Naive thymus-derived CD8-positive, alpha-beta T cell (primary cell): ENCODE results near the gene GLIPR1L2. TPM values are rescaled to one million over a fixed set of nuclear protein-coding genes. Genes with fewer than 3 reads are reported as not detected.
"Not testable (repeated sequence)": the region's sequence is repeated elsewhere in the genome, so short reads cannot be mapped to it uniquely, and the experiment has no call there.

Source experiments
- ATAC-seq, 2 donors: fragments of 150-1000 bp; cut with Tn5 transposase in 1 of 2; sonication (Bioruptor Pico), chemical (Tn5 transposase) in 1 of 2; 1 replicate in 1 of 2; 2 replicates in 1 of 2; pipeline ENCODE4 v1.10.0; 2021; ENCODE audit warnings: mild to moderate bottlenecking in 2 of 2, moderate library complexity in 2 of 2
- POLR2A ChIA-PET: fragments of 350-600 bp; sonication (Branson Sonifier 250); formaldehyde crosslinking; loops from one replicate; lab custom pipeline; 2021; ENCODE audit warnings: antibody characterized with exemption; lab: Charles Lee
- DNase-seq, 10 donors: peaks; one replicate each; pipeline versions ENCODE4 v3.0.0 to v3.0.0-alpha.2; 2020 to 2022
- H3K27ac Mint-ChIP-seq, 10 donors: one replicate each; pipeline ENCODE4 v1.8.0; 2020 to 2022; ENCODE audit warnings: mild to moderate bottlenecking in 10 of 10, mixed read lengths in 10 of 10, moderate library complexity in 4 of 10, inconsistent platforms in 1 of 10
- H3K27me3 Mint-ChIP-seq, 5 donors: one replicate each; pipeline ENCODE4 v1.8.0; 2021 to 2022; ENCODE audit warnings: mixed read lengths in 5 of 5
- H3K36me3 Mint-ChIP-seq, 3 donors: one replicate each; pipeline ENCODE4 v1.8.0; 2020 to 2022; ENCODE audit warnings: mixed read lengths in 3 of 3, mild to moderate bottlenecking in 2 of 3, inconsistent platforms in 1 of 3
- H3K4me1 Mint-ChIP-seq, 4 donors: one replicate each; pipeline ENCODE4 v1.8.0; 2021 to 2022; ENCODE audit warnings: mixed read lengths in 4 of 4
- H3K4me3 Mint-ChIP-seq, 10 donors: one replicate each; pipeline ENCODE4 v1.8.0; 2020 to 2022; ENCODE audit warnings: mild to moderate bottlenecking in 10 of 10, mixed read lengths in 10 of 10, moderate library complexity in 6 of 10, inconsistent platforms in 1 of 10
- H3K9me3 Mint-ChIP-seq, 9 donors: one replicate each; pipeline ENCODE4 v1.8.0; 2020 to 2022; ENCODE audit warnings: mixed read lengths in 9 of 9, mild to moderate bottlenecking in 3 of 9, inconsistent platforms in 1 of 9, moderate library complexity in 1 of 9
- polyA plus RNA-seq, 3 donors: library from polyadenylated mRNA; unstranded; fragments of 300-500 nt; fragmentation: Illumina TruSeq; gene quantifications; one replicate each; pipeline ENCODE4 v1.2.3, GENCODE V29; 2021
- total RNA-seq, 8 experiments: library from RNA in 2 of 8; stranded (reverse) in 2 of 8; gene quantifications; one replicate each; pipeline ENCODE4 v1.2.3 and lab custom pipeline; 2021 to 2026

The GLIPR1L2 gene
- 1 to 10 TPM in 1 of 2 experiments, under 1 TPM in 1; 0.91 to 1.2 TPM for total RNA-seq
- 1 to 10 TPM; 1.1 to 3.2 (median 1.4) TPM for polyA plus RNA-seq
- 0 to 2.1 (median 0.54) reads per million in 6 experiments for total RNA-seq (lab: John Stamatoyannopoulos, UW)

DNA sequence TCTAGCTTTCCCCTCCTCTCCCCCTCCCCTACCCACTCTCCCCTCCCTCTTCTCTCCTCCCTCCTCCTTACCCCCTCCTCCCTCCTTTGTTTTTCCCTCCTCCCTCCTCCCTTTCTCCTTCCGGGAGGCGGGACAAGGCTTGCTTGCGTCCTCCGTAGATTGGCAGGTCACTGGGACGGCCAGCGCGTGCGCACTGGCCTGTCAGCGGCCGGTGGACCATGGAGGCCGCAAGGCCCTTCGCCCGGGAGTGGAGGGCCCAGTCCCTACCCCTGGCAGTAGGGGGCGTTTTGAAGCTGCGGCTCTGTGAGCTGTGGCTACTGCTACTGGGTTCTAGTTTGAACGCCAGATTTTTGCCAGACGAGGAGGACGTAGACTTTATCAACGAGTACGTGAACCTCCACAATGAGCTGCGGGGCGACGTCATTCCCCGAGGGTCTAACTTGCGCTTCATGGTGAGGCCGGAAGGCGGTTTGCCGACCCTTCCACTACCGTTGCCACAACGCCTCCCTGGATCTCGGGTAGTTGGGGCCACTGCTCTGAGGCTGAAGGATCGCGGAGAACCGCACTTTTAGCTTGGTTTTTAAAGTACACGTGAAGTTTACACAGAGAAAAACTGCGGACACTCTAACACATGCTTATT is at the start of gene GLIPR1L2:
Gene GLIPR1L2, plus strand, starts transcription at position 191 of the 640 bp plus-strand sequence. Its CDS starts 28 bp downstream, at position 219.
- peaks cover 14 to 57% (median 38%) of the 10 kb centered on the region in 4 donors for H3K4me1 Mint-ChIP-seq
- no peaks in the 10 kb centered on the region for H3K27me3 Mint-ChIP-seq
- peak within 1 kb of the TSS; percentile 97 to 100 (median 98) for H3K27ac Mint-ChIP-seq
- DNase-seq, result peak; percentile 67 to 92 (median 83)
- H3K4me3 Mint-ChIP-seq, result peak within 1 kb of the TSS; percentile 90 to 97 (median 94)
- no peaks in the 10 kb centered on the region for H3K9me3 Mint-ChIP-seq
- ATAC-seq, result peak; percentile 89 to 92
- POLR2A ChIA-PET, result interaction anchor here (1.1 to 2.0 kb wide), 7 partner anchors 89 to 641 kb away, joined by 3 to 27 read pairs (median 5); partner anchors contain the start of genes GLIPR1, KRR1 and PHLDA1
- H3K36me3 Mint-ChIP-seq, result no peaks in the 10 kb centered on the region

DNA sequence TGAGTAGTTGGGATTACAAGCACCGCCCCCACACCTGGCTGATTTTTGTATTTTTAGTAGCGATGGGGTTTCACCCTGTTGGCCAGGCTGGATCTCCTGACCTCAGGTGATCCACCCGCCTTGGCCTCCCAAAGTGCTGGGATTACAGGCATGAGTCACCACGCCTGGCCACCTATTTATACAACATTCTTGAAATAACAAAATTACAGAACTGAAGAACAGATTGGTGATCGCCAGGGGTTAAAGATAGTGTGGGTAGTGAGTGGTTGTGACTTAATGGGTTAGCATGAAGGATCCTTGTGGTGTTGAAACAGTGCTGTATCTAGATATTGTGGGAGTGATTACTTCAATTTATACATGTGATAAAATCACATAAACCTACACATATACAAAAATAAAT is 49.0 kb upstream of the GLIPR1L2 start:
- Mint-ChIP-seq H3K4me3 (no peak overlapping the region), H3K36me3 (no peaks in the 10 kb centered on the region), H3K4me1 (no peaks in the 10 kb centered on the region), H3K9me3 (no peaks in the 10 kb centered on the region), H3K27me3 (peaks cover 0 to 5% (median 0%) of the 10 kb centered on the region in 5 donors), H3K27ac (no peak overlapping the region)
- DNase-seq, result no peak
- POLR2A ChIA-PET, result no interaction called here
- ATAC-seq, result no peak

DNA sequence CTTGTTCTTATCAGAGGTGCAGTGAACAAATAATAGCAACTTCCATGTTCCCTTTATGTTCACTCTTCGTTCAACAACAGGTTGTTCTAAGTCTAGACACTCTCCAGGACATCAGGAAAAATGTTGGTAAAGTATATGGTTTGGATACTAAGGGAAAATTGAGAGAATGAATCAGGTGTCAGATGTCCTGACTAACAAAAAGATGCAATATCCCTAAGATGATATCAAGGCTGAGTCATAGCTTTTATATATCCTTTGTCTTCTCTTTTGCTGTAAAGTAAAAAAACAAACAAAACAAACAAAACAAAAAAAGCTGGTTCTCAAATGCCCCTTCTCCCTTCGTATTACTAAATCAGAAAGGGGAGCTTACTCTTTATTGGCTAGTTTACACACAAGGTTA is 45.4 kb upstream of the GLIPR1L2 start:
- Mint-ChIP-seq H3K4me1 (peaks cover 0 to 2% (median under 1%) of the 10 kb centered on the region in 4 donors), H3K27me3 (peaks cover 0 to 3% (median 0%) of the 10 kb centered on the region in 5 donors), H3K9me3 (no peaks in the 10 kb centered on the region), H3K36me3 (peaks cover 0 to 1% (median 0%) of the 10 kb centered on the region in 3 donors), H3K4me3 (no peak overlapping the region), H3K27ac (no peak overlapping the region)
- DNase-seq (no peak), ATAC-seq (no peak)
- POLR2A ChIA-PET, result no interaction called here

DNA sequence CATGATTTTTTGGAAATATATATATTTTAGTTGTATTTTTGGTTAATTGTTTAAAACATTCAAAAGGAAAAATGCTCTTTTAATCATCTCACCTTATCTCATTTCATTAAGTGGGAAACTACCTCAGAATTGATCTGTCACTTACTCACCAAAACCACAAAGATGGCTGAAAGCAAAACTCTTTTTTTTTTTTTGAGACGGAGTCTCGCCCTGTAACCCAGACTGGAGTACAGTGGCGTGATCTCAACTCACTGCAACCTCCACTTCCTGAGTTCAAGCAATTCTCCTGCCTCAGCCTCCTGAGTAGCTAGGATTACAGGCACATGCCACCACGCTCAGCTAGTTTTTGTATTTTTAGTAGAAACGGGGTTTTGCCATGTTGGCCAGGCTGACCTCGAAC is 44.7 kb upstream of the GLIPR1L2 start:
- H3K27ac Mint-ChIP-seq, ATAC-seq, H3K9me3 Mint-ChIP-seq, H3K36me3 Mint-ChIP-seq, POLR2A ChIA-PET, DNase-seq, H3K27me3 Mint-ChIP-seq, H3K4me3 Mint-ChIP-seq, H3K4me1 Mint-ChIP-seq: not testable (repeated sequence)

DNA sequence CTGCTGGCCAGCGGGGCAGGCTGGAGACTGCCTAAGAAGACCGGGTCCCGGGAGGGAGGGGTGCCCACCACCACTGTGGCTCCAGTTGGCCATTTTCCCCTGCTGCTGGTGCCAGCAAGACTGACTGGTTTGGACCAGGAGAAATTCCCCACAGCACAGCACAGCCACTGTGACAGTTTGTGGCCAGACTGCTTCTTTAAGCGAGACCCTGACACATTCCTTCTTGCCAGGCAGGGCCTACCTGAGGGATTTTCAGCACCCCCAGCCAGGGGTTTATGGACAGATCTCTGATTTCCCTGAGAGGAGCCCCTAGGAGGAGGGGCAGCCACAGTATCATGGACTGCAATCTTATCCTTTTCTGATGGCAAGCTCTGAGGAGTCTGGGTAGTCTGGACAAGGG is 40.9 kb upstream of the GLIPR1L2 start:
- Mint-ChIP-seq H3K27me3 (peaks cover 0 to 4% (median 1%) of the 10 kb centered on the region in 5 donors), H3K9me3 (peaks cover 1 to 32% (median 19%) of the 10 kb centered on the region in 9 donors), H3K4me1 (peaks cover 0 to 9% (median 2%) of the 10 kb centered on the region in 4 donors), H3K36me3 (peaks cover 0 to 24% (median 23%) of the 10 kb centered on the region in 3 donors), H3K27ac (no peak overlapping the region), H3K4me3 (no peak overlapping the region)
- DNase-seq, result no peak
- POLR2A ChIA-PET, result no interaction called here
- ATAC-seq, result no peak

DNA sequence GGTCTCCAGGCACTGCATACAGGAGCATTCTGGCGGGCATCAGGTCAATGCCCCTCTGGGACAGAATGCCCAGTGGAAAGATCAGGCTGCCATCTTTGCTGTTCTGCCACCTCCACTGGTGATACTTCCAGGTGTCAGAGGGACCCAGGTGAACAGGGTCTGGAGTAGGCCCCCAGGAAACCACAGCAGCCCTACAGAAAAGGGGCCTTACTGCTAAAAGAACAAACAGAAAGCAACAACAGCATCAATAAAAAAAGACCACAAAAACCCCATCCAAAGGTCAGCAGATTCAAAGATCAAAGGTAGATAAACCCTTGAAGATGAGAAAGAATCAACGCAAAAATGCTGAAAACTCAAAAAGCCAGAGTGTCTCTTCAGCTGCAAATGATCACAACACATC is 40.5 kb upstream of the GLIPR1L2 start:
- POLR2A ChIA-PET, result no interaction called here
- Mint-ChIP-seq H3K36me3 (peaks cover 0 to 26% (median 26%) of the 10 kb centered on the region in 3 donors), H3K4me1 (peaks cover 0 to 9% (median 3%) of the 10 kb centered on the region in 4 donors), H3K27ac (no peak overlapping the region), H3K27me3 (peaks cover 0 to 4% (median 1%) of the 10 kb centered on the region in 5 donors), H3K9me3 (peaks cover 3 to 36% (median 22%) of the 10 kb centered on the region in 9 donors), H3K4me3 (no peak overlapping the region)
- ATAC-seq, result no peak
- peak in 1 of 10 donors; percentile 49 for DNase-seq

DNA sequence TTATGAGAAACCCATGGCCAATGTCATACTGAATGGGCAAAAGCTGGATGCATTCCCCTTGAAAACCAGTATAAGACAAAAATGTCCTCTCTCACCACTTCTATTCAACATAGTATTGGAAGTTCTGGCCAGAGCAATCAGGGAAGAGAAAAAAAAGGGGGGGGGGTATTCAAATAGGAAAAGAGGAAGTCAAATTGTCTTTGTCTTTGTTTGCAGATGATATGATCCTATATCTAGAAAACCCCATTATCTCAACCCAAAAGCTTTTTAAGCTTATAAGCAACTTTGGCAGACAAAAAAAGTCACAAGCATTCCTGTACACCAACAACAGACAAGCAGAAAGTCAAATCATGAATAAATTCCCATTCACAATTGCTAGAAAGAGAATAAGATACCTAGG is 36.9 kb upstream of the GLIPR1L2 start:
- DNase-seq, result no peak
- no peak for ATAC-seq
- peaks cover 0 to 30% (median 26%) of the 10 kb centered on the region in 3 donors for H3K36me3 Mint-ChIP-seq
- H3K27me3 Mint-ChIP-seq, result peaks cover 0 to 2% (median 0%) of the 10 kb centered on the region in 5 donors
- peaks cover 3 to 36% (median 22%) of the 10 kb centered on the region in 9 donors for H3K9me3 Mint-ChIP-seq
- no peak overlapping the region for H3K4me3 Mint-ChIP-seq
- no peak overlapping the region for H3K27ac Mint-ChIP-seq
- peaks cover 0 to 9% (median 3%) of the 10 kb centered on the region in 4 donors for H3K4me1 Mint-ChIP-seq
- POLR2A ChIA-PET, result no interaction called here

DNA sequence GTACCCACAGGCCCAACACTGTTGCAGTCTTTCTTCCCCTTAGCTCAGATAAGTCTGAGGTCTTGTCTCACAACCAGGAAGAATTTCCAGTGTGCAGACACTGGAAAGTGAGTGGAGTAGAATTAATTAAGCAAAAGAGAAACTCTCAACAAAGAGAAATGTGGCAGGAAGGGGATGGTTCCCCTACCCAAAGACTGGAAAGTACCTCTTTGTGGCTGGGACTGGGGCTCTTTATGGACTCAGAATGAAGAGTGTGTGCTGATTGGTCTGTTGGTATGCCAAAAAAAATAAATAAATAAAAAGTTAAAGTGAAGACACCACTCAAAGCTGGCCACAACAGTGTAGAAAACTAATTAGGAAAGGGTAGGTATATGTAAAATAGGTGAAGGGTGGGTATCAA is 30.0 kb upstream of the GLIPR1L2 start:
- POLR2A ChIA-PET, result no interaction called here
- no peaks in the 10 kb centered on the region for H3K27me3 Mint-ChIP-seq
- peak overlapping the region in 2 of 10 donors; percentile 24 to 29 for H3K27ac Mint-ChIP-seq
- no peak for DNase-seq
- H3K4me1 Mint-ChIP-seq, result peaks cover 0 to 9% (median 2%) of the 10 kb centered on the region in 4 donors
- H3K4me3 Mint-ChIP-seq, result no peak overlapping the region
- peak in 1 of 2 donors; percentile 57 for ATAC-seq
- H3K36me3 Mint-ChIP-seq, result peaks cover 0 to 2% (median 0%) of the 10 kb centered on the region in 3 donors
- peaks cover 0 to 12% (median 0%) of the 10 kb centered on the region in 9 donors for H3K9me3 Mint-ChIP-seq

DNA sequence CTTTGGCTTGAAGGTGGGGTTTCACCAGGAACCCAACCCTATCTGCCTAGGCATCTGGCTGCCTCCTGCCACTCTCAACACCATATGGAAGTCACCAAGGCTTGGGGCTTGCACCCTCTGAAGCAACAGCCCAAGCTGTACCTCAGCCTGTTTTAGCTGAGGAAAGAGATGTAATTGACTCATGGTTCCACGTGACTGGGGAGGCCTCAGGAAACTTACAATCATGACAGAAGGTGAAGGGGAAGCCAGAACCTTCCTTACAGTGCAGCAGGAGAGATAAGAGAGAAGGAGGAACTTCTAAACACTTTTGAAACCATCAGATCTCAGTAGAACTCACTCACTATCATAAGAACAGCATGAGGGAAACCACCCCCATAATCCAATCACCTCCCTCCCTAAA is 29.5 kb upstream of the GLIPR1L2 start:
- DNase-seq, result no peak
- Mint-ChIP-seq H3K36me3 (peaks cover 0 to 2% (median 0%) of the 10 kb centered on the region in 3 donors), H3K4me1 (peaks cover 0 to 9% (median 2%) of the 10 kb centered on the region in 4 donors), H3K4me3 (no peak overlapping the region), H3K9me3 (peaks cover 0 to 12% (median 0%) of the 10 kb centered on the region in 9 donors), H3K27me3 (no peaks in the 10 kb centered on the region), H3K27ac (peak overlapping the region in 1 of 10 donors; percentile 8)
- no peak for ATAC-seq
- POLR2A ChIA-PET, result no interaction called here

DNA sequence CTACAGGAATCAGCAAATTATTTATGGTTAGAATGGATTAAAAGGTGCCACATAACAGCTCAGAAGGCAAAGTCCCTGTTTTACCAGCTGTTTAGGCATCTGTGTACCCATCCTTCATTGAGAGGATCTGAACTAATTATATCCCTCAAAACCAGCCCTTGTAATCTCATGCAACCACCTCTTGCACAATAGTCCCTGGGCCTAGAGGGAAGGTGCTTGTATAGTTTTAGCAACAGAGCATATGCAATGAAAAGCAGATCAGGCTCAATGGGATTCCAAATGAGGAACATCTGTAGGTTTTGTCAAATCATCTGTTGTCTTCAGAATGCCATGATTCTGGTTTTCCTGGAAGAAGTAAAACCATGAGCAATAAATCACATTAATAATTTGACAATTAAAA is 26.0 kb upstream of the GLIPR1L2 start:
- peaks cover 0 to 12% (median 0%) of the 10 kb centered on the region in 9 donors for H3K9me3 Mint-ChIP-seq
- H3K4me1 Mint-ChIP-seq, result peaks cover 0 to 9% (median 2%) of the 10 kb centered on the region in 4 donors
- POLR2A ChIA-PET, result no interaction called here
- H3K36me3 Mint-ChIP-seq, result peaks cover 0 to 2% (median 0%) of the 10 kb centered on the region in 3 donors
- no peak overlapping the region for H3K4me3 Mint-ChIP-seq
- no peak for DNase-seq
- no peaks in the 10 kb centered on the region for H3K27me3 Mint-ChIP-seq
- no peak for ATAC-seq
- H3K27ac Mint-ChIP-seq, result no peak overlapping the region

DNA sequence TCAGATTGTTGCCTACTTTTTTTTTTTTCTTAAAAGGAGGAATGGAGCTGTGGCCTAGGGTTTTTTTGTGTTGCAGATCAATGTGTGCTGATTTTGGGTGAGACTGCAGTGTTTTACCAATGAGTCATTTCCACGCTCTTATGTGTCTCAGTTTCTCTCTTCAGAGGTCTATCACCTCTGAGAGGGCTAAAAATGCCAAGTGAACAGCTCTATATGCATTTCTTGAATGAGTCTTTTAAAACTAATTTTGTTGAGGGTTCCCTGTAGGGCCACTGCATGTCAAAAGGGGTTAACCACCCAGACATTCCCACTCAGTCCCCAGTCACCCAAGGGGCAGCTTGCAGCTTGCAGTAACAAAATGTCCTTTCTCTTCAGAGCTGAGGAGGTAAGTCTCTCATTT is 24.3 kb upstream of the GLIPR1L2 start:
- H3K27me3 Mint-ChIP-seq, result no peaks in the 10 kb centered on the region
- POLR2A ChIA-PET, result interaction anchor here (0.8 kb wide), 1 partner anchor 144 kb away, joined by 3 read pairs; no protein-coding TSS in a partner anchor

DNA sequence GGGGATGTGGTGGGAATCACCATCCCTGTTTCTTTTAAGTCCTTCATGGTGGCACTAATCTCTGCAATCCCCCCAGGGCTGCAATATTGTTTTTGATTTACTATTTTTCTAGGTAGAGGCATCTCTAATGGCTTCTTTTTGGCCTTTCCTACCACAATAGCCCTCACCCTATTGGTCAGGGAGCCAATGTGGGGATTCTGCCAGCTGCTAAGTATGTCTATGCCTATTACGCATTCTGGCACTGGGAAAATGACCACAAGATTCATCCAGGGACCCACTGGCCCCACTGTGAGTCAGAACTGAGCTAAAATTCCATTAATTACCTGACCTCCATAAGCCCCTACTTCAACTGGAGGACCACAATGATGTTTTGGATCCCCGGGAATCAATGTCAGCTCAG is 15.9 kb upstream of the GLIPR1L2 start:
- no peak overlapping the region for H3K27ac Mint-ChIP-seq
- no peaks in the 10 kb centered on the region for H3K4me1 Mint-ChIP-seq
- H3K9me3 Mint-ChIP-seq, result no peaks in the 10 kb centered on the region
- no peak for ATAC-seq
- H3K36me3 Mint-ChIP-seq, result peaks cover 0 to 10% (median 5%) of the 10 kb centered on the region in 3 donors
- no peak for DNase-seq
- no peaks in the 10 kb centered on the region for H3K27me3 Mint-ChIP-seq
- H3K4me3 Mint-ChIP-seq, result no peak overlapping the region
- POLR2A ChIA-PET, result no interaction called here

More for the DNA sequence above, 24.3 kb upstream of the GLIPR1L2 start:
- Mint-ChIP-seq H3K36me3 (no peaks in the 10 kb centered on the region), H3K4me1 (no peaks in the 10 kb centered on the region), H3K9me3 (no peaks in the 10 kb centered on the region), H3K27ac (no peak overlapping the region), H3K4me3 (no peak overlapping the region)
- DNase-seq (no peak), ATAC-seq (no peak)

DNA sequence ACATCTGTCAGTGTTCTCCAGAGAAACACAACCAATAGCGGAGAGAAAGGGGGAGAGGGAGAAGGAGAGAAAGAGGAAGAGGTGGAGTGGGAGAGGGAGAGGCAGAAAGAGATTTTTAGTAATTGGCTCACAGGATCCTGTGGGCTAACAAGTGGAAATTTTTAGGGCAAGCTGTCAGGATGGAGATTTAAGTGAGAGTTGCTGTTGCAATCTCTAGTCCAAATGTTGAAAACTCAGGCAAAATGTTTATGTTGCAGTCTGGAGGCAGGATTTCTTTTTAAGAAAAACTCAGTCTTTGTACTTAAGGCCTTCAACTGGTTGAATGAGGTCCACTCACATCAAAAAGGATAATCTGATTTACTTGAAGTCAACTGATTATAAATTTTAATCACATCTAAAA is 12.5 kb upstream of the GLIPR1L2 start:
- Mint-ChIP-seq H3K27ac (no peak overlapping the region), H3K4me1 (no peaks in the 10 kb centered on the region), H3K4me3 (no peak overlapping the region), H3K36me3 (peaks cover 0 to 10% (median 5%) of the 10 kb centered on the region in 3 donors), H3K9me3 (no peaks in the 10 kb centered on the region), H3K27me3 (no peaks in the 10 kb centered on the region)
- POLR2A ChIA-PET, result no interaction called here
- ATAC-seq (no peak), DNase-seq (no peak)
